ENCODE data around the gene SPATA13. TPM values are rescaled to one million over a fixed set of nuclear protein-coding genes. Genes with fewer than 3 reads are reported as not detected.

SPATA13 gene
- total RNA-seq, 4 donors from 2014 or later = 20.0 to 47.4 (median 27.6) TPM

GRCh38 chr13:24252136-24252535 lies 91.6 kb downstream of the SPATA13 start:
- no peak for DNase-seq
- Histone ChIP-seq H3K27ac (no peak overlapping the region), H3K36me3 (no peaks in the 10 kb centered on the region), H3K4me1 (no peaks in the 10 kb centered on the region), H3K4me3 (no peak overlapping the region), H3K9me3 (no peaks in the 10 kb centered on the region), H3K27me3 (no peaks in the 10 kb centered on the region)
- TF ChIP-seq POLR2A (IDR thresholded peaks at IDR 0.05) (no peak), CTCF (IDR thresholded peaks at IDR 0.05) (no peak)
- intact Hi-C loops (cut with DNase I; ENCODE audit: low total_unique reads) = no loop called here

GRCh38 chr13:24253520-24254145 lies 93.1 kb downstream of the SPATA13 start:
- no peak overlapping the region for H3K4me3 ChIP-seq
- H3K27ac ChIP-seq = no peak overlapping the region

GRCh38 chr13:24254146-24254841 lies 93.8 kb downstream of the SPATA13 start:
- H3K36me3 ChIP-seq = no peaks in the 10 kb centered on the region
- no peak overlapping the region for H3K27ac ChIP-seq
- H3K4me1 ChIP-seq = no peaks in the 10 kb centered on the region
- DNase-seq = no peak
- TF ChIP-seq POLR2A (IDR thresholded peaks at IDR 0.05) = no peak
- TF ChIP-seq CTCF (IDR thresholded peaks at IDR 0.05) = no peak
- no peaks in the 10 kb centered on the region for H3K9me3 ChIP-seq
- H3K27me3 ChIP-seq = no peaks in the 10 kb centered on the region
- no peak overlapping the region for H3K4me3 ChIP-seq
- intact Hi-C loops (cut with DNase I; ENCODE audit: low total_unique reads) = no loop called here

More at GRCh38 chr13:24253520-24254145, 93.1 kb downstream of the SPATA13 start:
- H3K27me3 ChIP-seq = no peaks in the 10 kb centered on the region
- no peaks in the 10 kb centered on the region for H3K4me1 ChIP-seq
- H3K36me3 ChIP-seq = no peaks in the 10 kb centered on the region
- no peak for TF ChIP-seq POLR2A (IDR thresholded peaks at IDR 0.05)
- no peak for TF ChIP-seq CTCF (IDR thresholded peaks at IDR 0.05)
- DNase-seq = no peak
- H3K9me3 ChIP-seq = no peaks in the 10 kb centered on the region
- intact Hi-C loops (cut with DNase I; ENCODE audit: low total_unique reads) = no loop called here

- TF ChIP-seq POLR2A (IDR thresholded peaks at IDR 0.05) (no peak), CTCF (IDR thresholded peaks at IDR 0.05) (no peak)
- H3K4me1 ChIP-seq = no peaks in the 10 kb centered on the region
- H3K27ac ChIP-seq = no peak overlapping the region
- no peak for DNase-seq
- no peaks in the 10 kb centered on the region for H3K9me3 ChIP-seq
- no peak overlapping the region for H3K4me3 ChIP-seq
- no peaks in the 10 kb centered on the region for H3K27me3 ChIP-seq
- H3K36me3 ChIP-seq = no peaks in the 10 kb centered on the region
- intact Hi-C loops (cut with DNase I; ENCODE audit: low total_unique reads) = no loop called here
Observed at GRCh38 chr13:24257497-24257896, 97.0 kb downstream of the SPATA13 start.

- no peak for TF ChIP-seq POLR2A (IDR thresholded peaks at IDR 0.05)
- no peak for TF ChIP-seq CTCF (IDR thresholded peaks at IDR 0.05)
- H3K27ac ChIP-seq = no peak overlapping the region
- no peaks in the 10 kb centered on the region for H3K4me1 ChIP-seq
- no peak overlapping the region for H3K4me3 ChIP-seq
- no peaks in the 10 kb centered on the region for H3K9me3 ChIP-seq
- no peak for DNase-seq
- H3K27me3 ChIP-seq = no peaks in the 10 kb centered on the region
- intact Hi-C loops (cut with DNase I; ENCODE audit: low total_unique reads) = no loop called here
- no peaks in the 10 kb centered on the region for H3K36me3 ChIP-seq
Observed at GRCh38 chr13:24261566-24261965, 101.0 kb downstream of the SPATA13 start.

Data from uterus (tissue), 4 donors.